Liver (tissue), 9 donors: Measurements from ENCODE around the gene CMTM5. TPM values are rescaled to one million over a fixed set of nuclear protein-coding genes. Genes with fewer than 3 reads are reported as not detected.

ENCODE experiments used
- DNase-seq: peaks from one replicate; pipeline ENCODE4 v3.0.0-alpha.2; 2017; ENCODE audit warnings: low spot score
- H3K27ac ChIP-seq, 2 donors: one replicate each; pipeline ENCODE4 v1.7.0; 2013; ENCODE audit warnings: inconsistent platforms in 2 of 2, low read length in 2 of 2, control low read depth in 1 of 2, low read depth in 1 of 2, mild to moderate bottlenecking in 1 of 2
- H3K27me3 ChIP-seq, 4 donors: one replicate each; pipeline versions ENCODE4 v1.6.1 to v1.7.0; 2013; ENCODE audit warnings: low read length in 3 of 4, inconsistent platforms in 1 of 4, mild to moderate bottlenecking in 1 of 4, moderate library complexity in 1 of 4; ENCODE audit not compliant: control insufficient read depth in 4 of 4, insufficient read depth in 4 of 4
- H3K36me3 ChIP-seq, 4 donors: one replicate each; pipeline versions ENCODE4 v1.6.1 to v1.7.0; 2013; ENCODE audit warnings: low read length in 3 of 4, mild to moderate bottlenecking in 3 of 4, low read depth in 1 of 4, moderate library complexity in 1 of 4; ENCODE audit not compliant: control insufficient read depth in 4 of 4, insufficient read depth in 3 of 4
- H3K4me1 ChIP-seq, 4 donors: one replicate each; pipeline versions ENCODE4 v1.6.1 to v1.7.0; 2013; ENCODE audit warnings: low read length in 3 of 4, mild to moderate bottlenecking in 3 of 4, moderate library complexity in 1 of 4; ENCODE audit not compliant: control insufficient read depth in 4 of 4, insufficient read depth in 4 of 4
- H3K4me3 ChIP-seq, 3 donors: one replicate each; pipeline versions ENCODE4 v1.6.1 to v1.7.0; 2013; ENCODE audit warnings: low read length in 3 of 3, control low read depth in 1 of 3, low read depth in 1 of 3, mild to moderate bottlenecking in 1 of 3
- H3K9ac ChIP-seq, 2 donors: one replicate each; pipeline ENCODE4 v1.7.0; 2013; ENCODE audit warnings: low read length in 2 of 2, mild to moderate bottlenecking in 2 of 2, moderate library complexity in 2 of 2, control low read depth in 1 of 2, low read depth in 1 of 2
- H3K9me3 ChIP-seq, 4 donors: one replicate each; pipeline versions ENCODE4 v1.6.1 to v1.7.0; 2013; ENCODE audit warnings: low read length in 3 of 4; ENCODE audit not compliant: control insufficient read depth in 4 of 4
- EGR1 ChIP-seq, 2 donors: IDR thresholded peaks; 2 replicates each; pipeline ENCODE4 v1.6.1; 2016 to 2018; ENCODE audit warnings: antibody characterized with exemption in 2 of 2, low read depth in 2 of 2
- FOXA1 ChIP-seq: IDR thresholded peaks from 2 replicates; pipeline ENCODE4 v1.6.1; 2016; ENCODE audit warnings: antibody characterized with exemption
- FOXA2 ChIP-seq: IDR thresholded peaks from 2 replicates; pipeline ENCODE4 v1.6.1; 2016; ENCODE audit warnings: antibody characterized with exemption
- GABPA ChIP-seq, 2 donors: IDR thresholded peaks in 1 of 2; conservative IDR thresholded peaks in 1 of 2; 2 replicates each; pipeline ENCODE4 v1.6.1; 2016; ENCODE audit warnings: antibody characterized with exemption in 2 of 2, mild to moderate bottlenecking in 1 of 2, moderate library complexity in 1 of 2
- HNF4A ChIP-seq, 2 donors: conservative IDR thresholded peaks; 2 replicates each; pipeline ENCODE4 v1.6.1; 2016; ENCODE audit warnings: antibody characterized with exemption in 2 of 2, mild to moderate bottlenecking in 2 of 2
- HNF4G ChIP-seq: IDR thresholded peaks from 2 replicates; pipeline ENCODE4 v1.6.1; 2016; ENCODE audit warnings: antibody characterized with exemption
- JUND ChIP-seq, 2 donors: IDR thresholded peaks; 2 replicates each; pipeline ENCODE4 v1.6.1; 2016; ENCODE audit warnings: antibody characterized with exemption in 2 of 2
- NR2F2 ChIP-seq: IDR thresholded peaks from 2 replicates; pipeline ENCODE4 v1.6.1; 2016; ENCODE audit warnings: antibody characterized with exemption
- RAD21 ChIP-seq, 2 donors: IDR thresholded peaks; 2 replicates each; pipeline ENCODE4 v1.6.1; 2016; ENCODE audit warnings: antibody characterized with exemption in 2 of 2, mild to moderate bottlenecking in 2 of 2
- RXRA ChIP-seq, 2 donors: IDR thresholded peaks; 2 replicates each; pipeline ENCODE4 v1.6.1; 2017 to 2018; ENCODE audit warnings: antibody characterized with exemption in 2 of 2, mild to moderate bottlenecking in 1 of 2
- SP1 ChIP-seq: IDR thresholded peaks from 2 replicates; pipeline ENCODE4 v1.6.1; 2018; ENCODE audit warnings: antibody characterized with exemption, mild to moderate bottlenecking
- TAF1 ChIP-seq: conservative IDR thresholded peaks from 2 replicates; pipeline ENCODE4 v1.6.1; 2016; ENCODE audit warnings: antibody characterized with exemption, mild to moderate bottlenecking
- YY1 ChIP-seq: IDR thresholded peaks from 2 replicates; pipeline ENCODE4 v1.6.1; 2016; ENCODE audit warnings: antibody characterized with exemption, mild to moderate bottlenecking
- WGBS: extraction: QIAGEN DNeasy Blood & Tissue Kit; methylation state at CpG from one replicate; pipeline ENCODE4 v1.1.7; 2013; 5-methylcytosine and 5-hydroxymethylcytosine counted together
- polyA plus RNA-seq, 2 donors: library from polyadenylated mRNA; stranded (reverse) in 1 of 2; unstranded in 1 of 2; fragments of 200-250 nt in 1 of 2; fragments of >200 nt in 1 of 2; fragmentation: Nextera tagmentation in 1 of 2; extraction: Ambion mirVana in 1 of 2; gene quantifications; one replicate each; pipeline versions ENCODE4 v1.2.1 to v1.2.3, GENCODE V29; 2013 to 2015
- total RNA-seq, 2 donors: library from RNA; depleted of rRNA; stranded (reverse); fragments of >200 nt; gene quantifications; one replicate each; pipeline ENCODE4 v1.2.3, GENCODE V29; 2014
- TF ChIP-seq, protein P1 (sequence below): IDR thresholded peaks from 2 replicates; pipeline ENCODE4 v1.6.1; 2016; ENCODE audit warnings: antibody characterized with exemption, mild to moderate bottlenecking
- TF ChIP-seq, protein P2 (sequence below): IDR thresholded peaks from 2 replicates; pipeline ENCODE4 v1.6.1; 2016; ENCODE audit warnings: antibody characterized with exemption
- TF ChIP-seq, protein P3 (sequence below): IDR thresholded peaks from 2 replicates; pipeline ENCODE4 v1.6.1; 2016; ENCODE audit warnings: antibody characterized with exemption
- TF ChIP-seq, protein P4 (sequence below): IDR thresholded peaks from 2 replicates; pipeline ENCODE4 v1.6.1; 2016; ENCODE audit warnings: antibody characterized with exemption
- TF ChIP-seq, protein P5 (sequence below): fragments of 150-350 bp; IDR thresholded peaks from 2 replicates; pipeline ENCODE4 v1.5.1; 2017; ENCODE audit warnings: improper control_type of control experiment, low read depth, low read length; ENCODE audit not compliant: missing input control
- donor health status: healthy.
- donor health status: healthy.
- donor health status: healthy.
- donor health status: healthy.
- donor health status: healthy.

CMTM5 gene
- total and polyA plus RNA-seq, 4 donors, result 0.22 to 5.5 TPM; not detected in 2

DNA sequence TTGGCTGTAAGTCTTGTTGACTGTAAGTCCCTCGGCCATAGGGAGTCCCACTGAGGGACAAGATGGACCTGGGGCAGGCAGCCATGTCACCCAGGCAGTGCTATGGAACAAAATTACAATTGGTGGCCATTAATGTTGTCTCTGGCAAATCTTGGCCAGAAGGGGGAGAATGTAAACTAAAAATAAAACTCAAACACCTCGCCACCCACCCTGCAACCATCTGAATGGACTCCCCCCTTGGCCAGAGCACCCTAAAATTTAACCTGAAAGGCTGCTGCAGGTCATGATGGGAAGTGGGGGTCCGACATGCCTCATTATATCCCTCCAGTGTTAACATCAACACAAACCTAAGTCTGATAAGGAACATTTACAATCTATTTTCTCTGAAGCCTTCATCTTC is 32.4 kb upstream of the CMTM5 start:
- 57% methylated on average over 3 of the region's 3 CpGs for WGBS
- no peak for DNase-seq
- Histone ChIP-seq H3K36me3 (no peaks in the 10 kb centered on the region), H3K27me3 (no peaks in the 10 kb centered on the region), H3K27ac (no peak overlapping the region), H3K9ac (no peak overlapping the region), H3K4me3 (no peak overlapping the region), H3K9me3 (no peaks in the 10 kb centered on the region), H3K4me1 (no peaks in the 10 kb centered on the region)
- TF ChIP-seq NR2F2 (no peak), FOXA1 (no peak), SP1 (no peak), EGR1 (IDR thresholded peaks at IDR 0.05; ENCODE audit: low read depth in 2 of 2) (no peak), YY1 (no peak), RAD21 (IDR thresholded peaks at IDR 0.05) (no peak), RXRA (IDR thresholded peaks at IDR 0.05) (no peak), HNF4G (no peak), JUND (IDR thresholded peaks at IDR 0.05) (no peak), HNF4A (conservative IDR thresholded peaks at IDR 0.05) (no peak), FOXA2 (no peak), GABPA (IDR thresholded peaks at IDR 0.05 in 1 of 2, conservative IDR thresholded peaks at IDR 0.05 in 1 of 2) (no peak), TAF1 (no peak)
- TF ChIP-seq, protein P1, sequence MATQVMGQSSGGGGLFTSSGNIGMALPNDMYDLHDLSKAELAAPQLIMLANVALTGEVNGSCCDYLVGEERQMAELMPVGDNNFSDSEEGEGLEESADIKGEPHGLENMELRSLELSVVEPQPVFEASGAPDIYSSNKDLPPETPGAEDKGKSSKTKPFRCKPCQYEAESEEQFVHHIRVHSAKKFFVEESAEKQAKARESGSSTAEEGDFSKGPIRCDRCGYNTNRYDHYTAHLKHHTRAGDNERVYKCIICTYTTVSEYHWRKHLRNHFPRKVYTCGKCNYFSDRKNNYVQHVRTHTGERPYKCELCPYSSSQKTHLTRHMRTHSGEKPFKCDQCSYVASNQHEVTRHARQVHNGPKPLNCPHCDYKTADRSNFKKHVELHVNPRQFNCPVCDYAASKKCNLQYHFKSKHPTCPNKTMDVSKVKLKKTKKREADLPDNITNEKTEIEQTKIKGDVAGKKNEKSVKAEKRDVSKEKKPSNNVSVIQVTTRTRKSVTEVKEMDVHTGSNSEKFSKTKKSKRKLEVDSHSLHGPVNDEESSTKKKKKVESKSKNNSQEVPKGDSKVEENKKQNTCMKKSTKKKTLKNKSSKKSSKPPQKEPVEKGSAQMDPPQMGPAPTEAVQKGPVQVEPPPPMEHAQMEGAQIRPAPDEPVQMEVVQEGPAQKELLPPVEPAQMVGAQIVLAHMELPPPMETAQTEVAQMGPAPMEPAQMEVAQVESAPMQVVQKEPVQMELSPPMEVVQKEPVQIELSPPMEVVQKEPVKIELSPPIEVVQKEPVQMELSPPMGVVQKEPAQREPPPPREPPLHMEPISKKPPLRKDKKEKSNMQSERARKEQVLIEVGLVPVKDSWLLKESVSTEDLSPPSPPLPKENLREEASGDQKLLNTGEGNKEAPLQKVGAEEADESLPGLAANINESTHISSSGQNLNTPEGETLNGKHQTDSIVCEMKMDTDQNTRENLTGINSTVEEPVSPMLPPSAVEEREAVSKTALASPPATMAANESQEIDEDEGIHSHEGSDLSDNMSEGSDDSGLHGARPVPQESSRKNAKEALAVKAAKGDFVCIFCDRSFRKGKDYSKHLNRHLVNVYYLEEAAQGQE, result no peak
- TF ChIP-seq, protein P2, sequence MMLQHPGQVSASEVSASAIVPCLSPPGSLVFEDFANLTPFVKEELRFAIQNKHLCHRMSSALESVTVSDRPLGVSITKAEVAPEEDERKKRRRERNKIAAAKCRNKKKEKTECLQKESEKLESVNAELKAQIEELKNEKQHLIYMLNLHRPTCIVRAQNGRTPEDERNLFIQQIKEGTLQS, result no peak
- TF ChIP-seq, protein P3, sequence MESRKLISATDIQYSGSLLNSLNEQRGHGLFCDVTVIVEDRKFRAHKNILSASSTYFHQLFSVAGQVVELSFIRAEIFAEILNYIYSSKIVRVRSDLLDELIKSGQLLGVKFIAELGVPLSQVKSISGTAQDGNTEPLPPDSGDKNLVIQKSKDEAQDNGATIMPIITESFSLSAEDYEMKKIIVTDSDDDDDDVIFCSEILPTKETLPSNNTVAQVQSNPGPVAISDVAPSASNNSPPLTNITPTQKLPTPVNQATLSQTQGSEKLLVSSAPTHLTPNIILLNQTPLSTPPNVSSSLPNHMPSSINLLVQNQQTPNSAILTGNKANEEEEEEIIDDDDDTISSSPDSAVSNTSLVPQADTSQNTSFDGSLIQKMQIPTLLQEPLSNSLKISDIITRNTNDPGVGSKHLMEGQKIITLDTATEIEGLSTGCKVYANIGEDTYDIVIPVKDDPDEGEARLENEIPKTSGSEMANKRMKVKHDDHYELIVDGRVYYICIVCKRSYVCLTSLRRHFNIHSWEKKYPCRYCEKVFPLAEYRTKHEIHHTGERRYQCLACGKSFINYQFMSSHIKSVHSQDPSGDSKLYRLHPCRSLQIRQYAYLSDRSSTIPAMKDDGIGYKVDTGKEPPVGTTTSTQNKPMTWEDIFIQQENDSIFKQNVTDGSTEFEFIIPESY, result no peak
- TF ChIP-seq, protein P4, sequence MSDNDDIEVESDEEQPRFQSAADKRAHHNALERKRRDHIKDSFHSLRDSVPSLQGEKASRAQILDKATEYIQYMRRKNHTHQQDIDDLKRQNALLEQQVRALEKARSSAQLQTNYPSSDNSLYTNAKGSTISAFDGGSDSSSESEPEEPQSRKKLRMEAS, result no peak
- TF ChIP-seq, protein P5, sequence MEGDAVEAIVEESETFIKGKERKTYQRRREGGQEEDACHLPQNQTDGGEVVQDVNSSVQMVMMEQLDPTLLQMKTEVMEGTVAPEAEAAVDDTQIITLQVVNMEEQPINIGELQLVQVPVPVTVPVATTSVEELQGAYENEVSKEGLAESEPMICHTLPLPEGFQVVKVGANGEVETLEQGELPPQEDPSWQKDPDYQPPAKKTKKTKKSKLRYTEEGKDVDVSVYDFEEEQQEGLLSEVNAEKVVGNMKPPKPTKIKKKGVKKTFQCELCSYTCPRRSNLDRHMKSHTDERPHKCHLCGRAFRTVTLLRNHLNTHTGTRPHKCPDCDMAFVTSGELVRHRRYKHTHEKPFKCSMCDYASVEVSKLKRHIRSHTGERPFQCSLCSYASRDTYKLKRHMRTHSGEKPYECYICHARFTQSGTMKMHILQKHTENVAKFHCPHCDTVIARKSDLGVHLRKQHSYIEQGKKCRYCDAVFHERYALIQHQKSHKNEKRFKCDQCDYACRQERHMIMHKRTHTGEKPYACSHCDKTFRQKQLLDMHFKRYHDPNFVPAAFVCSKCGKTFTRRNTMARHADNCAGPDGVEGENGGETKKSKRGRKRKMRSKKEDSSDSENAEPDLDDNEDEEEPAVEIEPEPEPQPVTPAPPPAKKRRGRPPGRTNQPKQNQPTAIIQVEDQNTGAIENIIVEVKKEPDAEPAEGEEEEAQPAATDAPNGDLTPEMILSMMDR, result no peak
